GM12878 (cell line): ENCODE results near the gene TTC19.

ENCODE experiments used
- BCL3 ChIP-seq: IDR thresholded peaks from 2 replicates; pipeline ENCODE4 v1.6.1; 2011; ENCODE audit warnings: borderline replicate concordance, low read depth, mild to moderate bottlenecking, moderate library complexity, low read length; ENCODE audit not compliant: insufficient read depth, poor library complexity, severe bottlenecking
- CBFB ChIP-seq: IDR thresholded peaks from 2 replicates; pipeline ENCODE4 v1.6.1; 2016; ENCODE audit warnings: antibody characterized with exemption, low read depth
- CTCF ChIP-seq, 3 experiments: IDR thresholded peaks in 2 of 3; conservative IDR thresholded peaks in 1 of 3; 2 replicates each; pipeline ENCODE4 v1.5.1; 2011; ENCODE audit warnings: low read depth in 3 of 3, low read length in 3 of 3, mild to moderate bottlenecking in 3 of 3, control low read depth in 2 of 3, moderate library complexity in 2 of 3, inconsistent platforms in 1 of 3, mixed read lengths in 1 of 3; ENCODE audit not compliant: control insufficient read depth in 2 of 3, insufficient read depth in 1 of 3; ENCODE audit errors: extremely low read depth in 1 of 3
- EZH2 ChIP-seq: IDR thresholded peaks from 2 replicates; pipeline ENCODE4 v1.6.1; 2012; ENCODE audit warnings: low read depth, mild to moderate bottlenecking, control low read depth, inconsistent platforms, low read length, borderline replicate concordance; ENCODE audit not compliant: control insufficient read depth
- GABPA ChIP-seq: IDR thresholded peaks from 2 replicates; pipeline ENCODE4 v1.6.1; 2014; ENCODE audit warnings: antibody characterized with exemption, low read depth, mild to moderate bottlenecking, inconsistent platforms
- IKZF1 ChIP-seq: fragments of 450-650 bp; conservative IDR thresholded peaks from 2 replicates; pipeline ENCODE4 v1.6.1; 2017; ENCODE audit warnings: antibody characterized with exemption, mild to moderate bottlenecking
- IRF3 ChIP-seq: fragments of 450-650 bp; IDR thresholded peaks from 2 replicates; pipeline ENCODE4 v1.6.1; 2014; ENCODE audit warnings: mild to moderate bottlenecking
- MAX ChIP-seq: IDR thresholded peaks from 2 replicates; pipeline ENCODE4 v1.6.1; 2012; ENCODE audit warnings: low read depth, low read length, improper control_type of control experiment
- NFIC ChIP-seq: IDR thresholded peaks from 2 replicates; pipeline ENCODE4 v1.6.1; 2012; ENCODE audit warnings: low read depth, mild to moderate bottlenecking, inconsistent platforms, low read length, moderate library complexity
- POLR2A ChIP-seq: IDR thresholded peaks from 2 replicates; pipeline ENCODE4 v1.6.1; 2011; ENCODE audit warnings: low read depth, mild to moderate bottlenecking, low read length
- POLR2AphosphoS5 ChIP-seq: IDR thresholded peaks from 2 replicates; pipeline ENCODE4 v1.6.1; 2011; ENCODE audit warnings: mild to moderate bottlenecking, low read length, inconsistent platforms
- RAD51 ChIP-seq: fragments of 450-650 bp; IDR thresholded peaks from 2 replicates; pipeline ENCODE4 v1.6.1; 2016; ENCODE audit warnings: moderate library complexity, mild to moderate bottlenecking, inconsistent platforms
- REST ChIP-seq: IDR thresholded peaks from 2 replicates; pipeline ENCODE4 v1.6.1; 2012; ENCODE audit warnings: mild to moderate bottlenecking, low read depth, low read length
- SIN3A ChIP-seq: IDR thresholded peaks from 2 replicates; pipeline ENCODE4 v1.6.1; 2012; ENCODE audit warnings: low read depth, low read length, improper control_type of control experiment

GRCh38 chr17:15955793-15956541 is 43.7 kb upstream of the TTC19 start:
- TF ChIP-seq IKZF1 (no peak), CTCF (IDR thresholded peaks at IDR 0.05 in 2 of 3, conservative IDR thresholded peaks at IDR 0.05 in 1 of 3; ENCODE audit: control insufficient read depth in 2 of 3, extremely low read depth in 1 of 3, insufficient read depth in 1 of 3, low read depth in 3 of 3, low read length in 3 of 3) (no peak), CBFB (no peak), REST (no peak), BCL3 (no peak), MAX (no peak), SIN3A (no peak), IRF3 (no peak), GABPA (no peak), POLR2A (no peak), POLR2AphosphoS5 (no peak), NFIC (no peak), RAD51 (no peak), EZH2 (no peak)
